ENCODE results near the gene BLACAT1. TPM values are rescaled to one million over a fixed set of nuclear protein-coding genes. Genes with fewer than 3 reads are reported as not detected.

BLACAT1 gene
- total and polyA plus RNA-seq, 7 donors = not detected

DNA sequence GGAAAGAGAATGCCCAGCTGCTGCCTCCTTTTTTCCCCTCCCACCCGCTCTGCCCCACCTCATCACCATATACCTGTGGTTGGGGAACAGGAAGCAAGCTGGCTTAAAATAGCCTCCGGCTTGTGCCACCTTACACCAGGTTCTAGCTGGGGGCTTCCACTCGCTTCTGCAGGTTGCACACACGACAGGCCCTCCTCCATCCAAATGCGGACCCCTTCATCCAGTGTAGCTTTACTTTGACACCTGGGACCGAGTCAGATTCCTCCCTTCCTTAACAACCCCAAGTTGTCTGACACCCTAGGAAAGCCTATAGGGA, 14.6 kb downstream of the BLACAT1 start:
- 83 to 87% (median 85%) methylated on average over 6 of the region's 6 CpGs for WGBS, 3 donors
- Histone ChIP-seq H3K27me3 (ENCODE audit: insufficient read depth in 3 of 3, low read length in 2 of 3) (no peaks in the 10 kb centered on the region), H3K27ac (peak overlapping the region; percentile 46), H3K4me1 (peaks cover 74% of the 10 kb centered on the region), H3K4me3 (no peak overlapping the region), H3K9me3 (no peaks in the 10 kb centered on the region), H3K36me3 (ENCODE audit: insufficient read depth in 1 of 2, low read depth in 1 of 2) (no peaks in the 10 kb centered on the region)
- DNase-seq (no peak), ATAC-seq (no peak)
- TF ChIP-seq, protein P1, sequence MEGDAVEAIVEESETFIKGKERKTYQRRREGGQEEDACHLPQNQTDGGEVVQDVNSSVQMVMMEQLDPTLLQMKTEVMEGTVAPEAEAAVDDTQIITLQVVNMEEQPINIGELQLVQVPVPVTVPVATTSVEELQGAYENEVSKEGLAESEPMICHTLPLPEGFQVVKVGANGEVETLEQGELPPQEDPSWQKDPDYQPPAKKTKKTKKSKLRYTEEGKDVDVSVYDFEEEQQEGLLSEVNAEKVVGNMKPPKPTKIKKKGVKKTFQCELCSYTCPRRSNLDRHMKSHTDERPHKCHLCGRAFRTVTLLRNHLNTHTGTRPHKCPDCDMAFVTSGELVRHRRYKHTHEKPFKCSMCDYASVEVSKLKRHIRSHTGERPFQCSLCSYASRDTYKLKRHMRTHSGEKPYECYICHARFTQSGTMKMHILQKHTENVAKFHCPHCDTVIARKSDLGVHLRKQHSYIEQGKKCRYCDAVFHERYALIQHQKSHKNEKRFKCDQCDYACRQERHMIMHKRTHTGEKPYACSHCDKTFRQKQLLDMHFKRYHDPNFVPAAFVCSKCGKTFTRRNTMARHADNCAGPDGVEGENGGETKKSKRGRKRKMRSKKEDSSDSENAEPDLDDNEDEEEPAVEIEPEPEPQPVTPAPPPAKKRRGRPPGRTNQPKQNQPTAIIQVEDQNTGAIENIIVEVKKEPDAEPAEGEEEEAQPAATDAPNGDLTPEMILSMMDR (IDR thresholded peaks at IDR 0.05) = no peak
- intact Hi-C loops (cut with DNase I) = no loop called here

DNA sequence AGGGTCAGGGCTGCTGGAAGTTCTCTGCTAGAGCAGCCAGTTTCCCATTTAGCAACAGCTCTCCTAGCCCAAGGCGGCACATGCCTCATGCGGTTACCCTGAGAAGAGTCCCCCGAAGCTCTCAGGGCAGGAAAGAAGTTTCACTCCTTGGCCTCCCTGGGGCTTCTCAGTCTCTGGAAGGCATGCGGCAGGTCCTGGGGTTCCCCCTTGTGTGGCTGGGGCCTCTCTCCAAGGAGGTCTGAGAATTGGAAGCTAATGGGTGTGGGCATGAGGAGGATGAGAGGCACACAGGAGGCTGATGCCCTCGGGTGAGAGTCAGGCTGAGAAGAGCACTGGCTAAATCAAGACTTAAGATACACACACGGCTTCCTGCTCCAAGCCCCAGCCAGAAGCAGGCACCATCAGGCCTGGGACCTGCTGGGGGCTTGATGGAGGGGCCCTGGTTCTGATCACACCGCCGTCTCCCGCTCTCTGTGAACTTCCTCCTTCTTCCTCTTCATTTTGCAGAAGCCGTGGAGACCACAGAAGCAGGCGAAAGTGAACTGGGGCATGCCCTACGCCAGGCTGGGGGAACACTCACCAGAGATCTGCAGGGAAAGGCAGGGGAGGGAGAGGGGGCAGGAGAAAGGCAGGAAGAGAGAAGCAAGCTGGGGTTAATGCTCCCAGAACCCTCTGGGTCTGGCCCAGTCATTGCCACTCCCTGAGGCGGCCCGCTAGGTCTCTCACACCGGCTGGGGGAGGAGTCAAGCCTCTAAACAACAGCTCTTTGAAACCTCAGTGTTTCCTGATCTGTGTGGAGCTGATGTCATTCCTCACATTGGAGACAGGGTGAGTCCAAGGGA, 15.1 kb downstream of the BLACAT1 start:
- Histone ChIP-seq H3K27ac (peak overlapping the region; percentile 41), H3K27me3 (ENCODE audit: insufficient read depth in 3 of 3, low read length in 2 of 3) (no peaks in the 10 kb centered on the region), H3K9me3 (no peaks in the 10 kb centered on the region), H3K36me3 (ENCODE audit: insufficient read depth in 1 of 2, low read depth in 1 of 2) (no peaks in the 10 kb centered on the region), H3K4me3 (no peak overlapping the region), H3K4me1 (peaks cover 70% of the 10 kb centered on the region)
- peak in 3 of 4 donors; percentile 16 to 63 (median 34) for ATAC-seq
- WGBS, 3 donors = 65 to 78% (median 76%) methylated on average over 15 of the region's 15 CpGs
- intact Hi-C loops (cut with DNase I) = no loop called here
- DNase-seq = no peak
- TF ChIP-seq, protein P1 (IDR thresholded peaks at IDR 0.05) = no peak

DNA sequence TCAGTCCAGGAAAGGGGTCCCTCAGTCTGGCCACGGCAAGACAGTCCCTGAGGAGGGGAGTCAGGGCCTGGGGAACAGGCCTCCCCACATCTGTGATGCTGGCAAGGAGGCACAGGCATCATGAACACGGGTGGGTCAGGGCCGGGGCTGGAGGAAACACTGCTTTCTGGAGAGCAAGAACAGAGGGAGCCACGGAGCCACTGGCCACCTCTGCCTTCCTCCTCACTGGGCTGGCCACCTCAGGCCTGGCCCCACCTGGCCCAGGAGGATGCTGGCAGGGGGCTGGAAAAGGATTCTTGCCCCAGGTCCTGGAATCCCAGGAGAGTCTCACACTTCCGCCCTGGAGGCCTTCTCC, 15.7 kb downstream of the BLACAT1 start:
- Histone ChIP-seq H3K36me3 (ENCODE audit: insufficient read depth in 1 of 2, low read depth in 1 of 2) (no peaks in the 10 kb centered on the region), H3K27ac (peak overlapping the region; percentile 41), H3K9me3 (no peaks in the 10 kb centered on the region), H3K4me3 (no peak overlapping the region), H3K27me3 (ENCODE audit: insufficient read depth in 3 of 3, low read length in 2 of 3) (no peaks in the 10 kb centered on the region), H3K4me1 (peaks cover 64% of the 10 kb centered on the region)
- intact Hi-C loops (cut with DNase I) = no loop called here
- TF ChIP-seq, protein P1 (IDR thresholded peaks at IDR 0.05) = no peak
- no peak for DNase-seq
- ATAC-seq = no peak
- WGBS, 3 donors = 59 to 71% (median 69%) methylated on average over 5 of the region's 5 CpGs

DNA sequence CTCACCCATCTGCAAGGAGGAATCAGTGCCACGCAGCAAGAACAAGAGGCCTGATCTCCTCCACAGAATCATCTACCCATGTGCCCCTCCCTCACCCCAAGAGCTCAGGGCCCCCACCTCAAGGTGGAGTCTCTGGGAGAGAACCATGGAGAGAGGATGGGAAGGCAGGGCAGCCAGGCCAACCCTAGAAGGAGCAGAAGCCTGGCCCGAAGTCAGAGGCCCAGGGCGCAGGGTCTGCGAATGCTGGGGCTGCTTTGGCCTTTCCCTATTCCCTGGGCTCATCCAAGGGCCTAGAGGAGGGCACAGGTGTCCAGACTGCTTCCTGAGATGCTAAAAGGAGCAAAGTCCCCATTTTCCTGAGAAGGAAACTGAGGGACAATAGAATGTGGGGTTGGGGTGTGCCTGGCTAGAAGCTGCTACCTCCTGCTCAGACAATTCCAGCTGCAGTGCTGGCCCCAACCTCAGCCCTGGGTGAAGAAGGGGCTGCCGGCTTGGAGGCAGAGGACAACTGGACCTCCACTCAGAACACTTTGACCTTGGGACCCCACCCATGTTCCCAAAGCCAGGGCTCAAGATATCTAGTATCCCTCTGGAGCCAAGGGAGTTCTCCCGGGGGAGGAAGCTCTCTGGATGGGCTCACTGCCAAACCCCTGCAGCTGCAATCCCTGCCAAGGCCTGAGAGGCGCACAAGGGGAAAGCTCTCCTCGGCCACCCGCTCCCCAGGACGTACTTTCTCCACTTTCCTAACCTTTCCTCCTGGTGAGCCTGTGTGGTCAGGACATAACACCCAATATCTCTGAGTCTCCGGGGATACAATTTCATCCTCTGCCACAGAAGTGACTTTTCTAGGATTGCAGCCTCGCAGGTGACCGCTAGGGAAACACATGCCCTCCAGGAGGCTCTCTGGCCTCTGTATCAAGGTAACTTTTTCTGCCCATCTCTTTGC, 17.4 kb downstream of the BLACAT1 start:
- intact Hi-C loops (cut with DNase I) = loop anchor here in 1 of 2 donors (5.0 kb wide), 1 partner anchor 166 kb away; no protein-coding TSS in a partner anchor
- no peak overlapping the region for H3K4me3 ChIP-seq

More for the DNA sequence above, 17.4 kb downstream of the BLACAT1 start:
- H3K27me3 ChIP-seq (ENCODE audit: insufficient read depth in 3 of 3, low read length in 2 of 3) = no peaks in the 10 kb centered on the region
- H3K36me3 ChIP-seq (ENCODE audit: insufficient read depth in 1 of 2, low read depth in 1 of 2) = no peaks in the 10 kb centered on the region
- TF ChIP-seq, protein P1 (IDR thresholded peaks at IDR 0.05) = peak; percentile 68
- no peaks in the 10 kb centered on the region for H3K9me3 ChIP-seq
- peak; percentile 75 to 88 for DNase-seq
- H3K27ac ChIP-seq = peak overlapping the region; percentile 12
- ATAC-seq = peak; percentile 69 to 87 (median 78)
- WGBS, 3 donors = 42 to 63% (median 43%) methylated on average over 13 of the region's 13 CpGs
- peaks cover 61% of the 10 kb centered on the region for H3K4me1 ChIP-seq

Measured in psoas muscle (tissue), 8 donors.